Skeletal muscle satellite cell (primary cell): ENCODE results near the gene FOLH1.
"Not testable (repeated sequence)": the region's sequence is repeated elsewhere in the genome, so short reads cannot be mapped to it uniquely, and the experiment has no call there.

ENCODE experiments used
- H3K27me3 ChIP-seq: 2 replicates; pipeline ENCODE4 v1.7.0; 2013; ENCODE audit warnings: low read length; ENCODE audit not compliant: control insufficient read depth, insufficient read depth
- H3K36me3 ChIP-seq: 2 replicates; pipeline ENCODE4 v1.7.0; 2013; ENCODE audit warnings: mild to moderate bottlenecking, control low read depth, low read length; ENCODE audit not compliant: insufficient read depth
- H3K4me1 ChIP-seq: 2 replicates; pipeline ENCODE4 v1.7.0; 2013; ENCODE audit warnings: low read length; ENCODE audit not compliant: control insufficient read depth, insufficient read depth
- H3K4me2 ChIP-seq: 2 replicates; pipeline ENCODE4 v1.7.0; 2013; ENCODE audit warnings: mild to moderate bottlenecking, low read length
- H3K4me3 ChIP-seq: 2 replicates; pipeline ENCODE4 v1.7.0; 2013; ENCODE audit warnings: low read length
- H3K9ac ChIP-seq: 2 replicates; pipeline ENCODE4 v1.7.0; 2013; ENCODE audit warnings: mild to moderate bottlenecking, low read depth, low read length, moderate library complexity
- H3K9me3 ChIP-seq: replicated peaks from 2 replicates; pipeline ENCODE4 v1.7.0; 2013; ENCODE audit warnings: mild to moderate bottlenecking, control low read depth, low read length

The FOLH1 gene

GRCh38 chr11:49221112-49221511, 12.7 kb upstream of the FOLH1 start:
- Histone ChIP-seq H3K27me3 (no peaks in the 10 kb centered on the region), H3K4me3 (no peak overlapping the region)

GRCh38 chr11:49213026-49213560, 4.7 kb upstream of the FOLH1 start:
- Histone ChIP-seq H3K4me1 (no peaks in the 10 kb centered on the region), H3K9me3 (no peaks in the 10 kb centered on the region), H3K9ac (no peak overlapping the region), H3K4me3 (no peak overlapping the region), H3K36me3 (no peaks in the 10 kb centered on the region), H3K4me2 (no peak overlapping the region), H3K27me3 (no peaks in the 10 kb centered on the region)

More at GRCh38 chr11:49221112-49221511, 12.7 kb upstream of the FOLH1 start:
- H3K36me3 ChIP-seq: no peaks in the 10 kb centered on the region
- H3K9ac ChIP-seq: no peak overlapping the region
- H3K4me2 ChIP-seq: no peak overlapping the region
- no peaks in the 10 kb centered on the region for H3K4me1 ChIP-seq
- H3K9me3 ChIP-seq: no peaks in the 10 kb centered on the region

- H3K9me3 ChIP-seq, H3K4me1 ChIP-seq, H3K4me3 ChIP-seq, H3K27me3 ChIP-seq, H3K4me2 ChIP-seq, H3K36me3 ChIP-seq, H3K9ac ChIP-seq: not testable (repeated sequence)
Observed at GRCh38 chr11:49206999-49207398, 1.4 kb downstream of the FOLH1 start.

- Histone ChIP-seq H3K4me1 (no peaks in the 10 kb centered on the region), H3K36me3 (no peaks in the 10 kb centered on the region), H3K4me3 (no peak overlapping the region), H3K9ac (no peak overlapping the region), H3K9me3 (no peaks in the 10 kb centered on the region), H3K4me2 (no peak overlapping the region), H3K27me3 (no peaks in the 10 kb centered on the region)
Observed at GRCh38 chr11:49202287-49202976, 6.0 kb downstream of the FOLH1 start.

GRCh38 chr11:49196775-49197174, 11.6 kb downstream of the FOLH1 start:
- not testable (repeated sequence) for H3K4me1 ChIP-seq, H3K9me3 ChIP-seq, H3K36me3 ChIP-seq, H3K4me3 ChIP-seq, H3K4me2 ChIP-seq, H3K9ac ChIP-seq, H3K27me3 ChIP-seq

- H3K27me3 ChIP-seq, H3K4me2 ChIP-seq: not testable (repeated sequence)
Observed at GRCh38 chr11:49196002-49196401, 12.4 kb downstream of the FOLH1 start.

GRCh38 chr11:49190287-49190686, 18.1 kb downstream of the FOLH1 start:
- H3K27me3 ChIP-seq, H3K9ac ChIP-seq, H3K4me3 ChIP-seq, H3K4me2 ChIP-seq, H3K4me1 ChIP-seq, H3K9me3 ChIP-seq, H3K36me3 ChIP-seq: not testable (repeated sequence)

More at GRCh38 chr11:49196002-49196401, 12.4 kb downstream of the FOLH1 start:
- not testable (repeated sequence) for H3K9ac ChIP-seq, H3K4me3 ChIP-seq, H3K4me1 ChIP-seq, H3K36me3 ChIP-seq, H3K9me3 ChIP-seq

GRCh38 chr11:49186225-49186624, 22.2 kb downstream of the FOLH1 start:
- not testable (repeated sequence) for H3K27me3 ChIP-seq, H3K4me1 ChIP-seq, H3K9me3 ChIP-seq, H3K4me2 ChIP-seq, H3K4me3 ChIP-seq, H3K36me3 ChIP-seq, H3K9ac ChIP-seq

- not testable (repeated sequence) for H3K4me2 ChIP-seq, H3K36me3 ChIP-seq, H3K9me3 ChIP-seq, H3K9ac ChIP-seq, H3K4me3 ChIP-seq, H3K27me3 ChIP-seq, H3K4me1 ChIP-seq
Observed at GRCh38 chr11:49185597-49185996, 22.8 kb downstream of the FOLH1 start.

- H3K4me3 ChIP-seq, H3K4me2 ChIP-seq, H3K4me1 ChIP-seq, H3K27me3 ChIP-seq, H3K36me3 ChIP-seq, H3K9me3 ChIP-seq, H3K9ac ChIP-seq: not testable (repeated sequence)
Observed at GRCh38 chr11:49184756-49185155, 23.6 kb downstream of the FOLH1 start.

- not testable (repeated sequence) for H3K4me1 ChIP-seq, H3K4me3 ChIP-seq
Observed at GRCh38 chr11:49177936-49178335, 30.5 kb downstream of the FOLH1 start.

GRCh38 chr11:49175378-49175777, 33.0 kb downstream of the FOLH1 start:
- H3K9me3 ChIP-seq, H3K27me3 ChIP-seq, H3K9ac ChIP-seq, H3K4me1 ChIP-seq, H3K36me3 ChIP-seq, H3K4me2 ChIP-seq, H3K4me3 ChIP-seq: not testable (repeated sequence)

More at GRCh38 chr11:49177936-49178335, 30.5 kb downstream of the FOLH1 start:
- H3K36me3 ChIP-seq, H3K4me2 ChIP-seq, H3K27me3 ChIP-seq, H3K9ac ChIP-seq, H3K9me3 ChIP-seq: not testable (repeated sequence)
